ENCODE data around the gene ANKRD33B. TPM values are rescaled to one million over a fixed set of nuclear protein-coding genes. Genes with fewer than 3 reads are reported as not detected.

The ANKRD33B gene
- total RNA-seq, 1 experiment from 2014 or later, result 6.9 TPM

GRCh38 chr5:10628601-10629000, 64.7 kb downstream of the ANKRD33B start:
- no peaks in the 10 kb centered on the region for H4K20me1 ChIP-seq (ENCODE audit: control insufficient read depth, insufficient read depth, insufficient read length)
- no peak overlapping the region for H3K27ac ChIP-seq (ENCODE audit: insufficient read length, low read depth, low read length)
- H3K36me3 Mint-ChIP-seq (ENCODE audit: insufficient read depth in 1 of 3, low read depth in 3 of 3), result peaks cover 0 to 1% (median 0%) of the 10 kb centered on the region in 3 experiments; a peak in 1 of 7 replicates
- no peak overlapping the region for H2BK20ac ChIP-seq (ENCODE audit: low read depth, low read length, poor library complexity, severe bottlenecking)
- no peaks in the 10 kb centered on the region for H3K79me2 ChIP-seq (ENCODE audit: insufficient read depth, low read length)
- H2BK120ac ChIP-seq (ENCODE audit: low read depth, low read length, poor library complexity, severe bottlenecking), result no peak overlapping the region
- no peak overlapping the region for H3K18ac ChIP-seq (ENCODE audit: insufficient read length, low read depth, low read length)
- H3K27me3 ChIP-seq (ENCODE audit: insufficient read depth, low read length), result no peaks in the 10 kb centered on the region
- no peak overlapping the region for H2BK5ac ChIP-seq (ENCODE audit: insufficient read length, low read length)
- TF ChIP-seq CTCF (conservative IDR thresholded peaks at IDR 0.05), result no peak
- H4K5ac ChIP-seq (ENCODE audit: insufficient read length, low read depth, low read length), result no peak overlapping the region
- H3K27me3 Mint-ChIP-seq (ENCODE audit: low read depth), result peaks cover 2% of the 10 kb centered on the region
- no peak overlapping the region for H3K4me3 Mint-ChIP-seq
- no peak overlapping the region for H2AFZ ChIP-seq (ENCODE audit: low read length)
- H3K4ac ChIP-seq (ENCODE audit: low read depth, low read length), result no peak overlapping the region
- H3K23ac ChIP-seq (ENCODE audit: insufficient read length, low read depth, low read length), result no peak overlapping the region
- 0 out of 2 replicates have a peak, but pooled peaks cover 2% of the 10 kb centered on the region for H3K4me1 ChIP-seq (ENCODE audit: insufficient read depth, low read length)
- no peak overlapping the region for H3K4me2 ChIP-seq (ENCODE audit: insufficient read depth, insufficient read length, low read length)
- no peaks in the 10 kb centered on the region for H3K9me3 ChIP-seq (ENCODE audit: control insufficient read depth, low read depth, low read length)
- no peak for DNase-seq
- no peaks in the 10 kb centered on the region for H3K9me3 Mint-ChIP-seq
- no peak overlapping the region for H3K56ac ChIP-seq (ENCODE audit: insufficient read length, low read depth, low read length)
- H3K23me2 ChIP-seq (ENCODE audit: insufficient read length, low read depth, low read length, poor library complexity, severe bottlenecking), result peaks cover 3% of the 10 kb centered on the region
- no peak overlapping the region for H3T11ph ChIP-seq (ENCODE audit: low read length)
- no peaks in the 10 kb centered on the region for H3K79me1 ChIP-seq (ENCODE audit: insufficient read depth, low read depth, low read length, poor library complexity, severe bottlenecking)
- H3K9ac ChIP-seq (ENCODE audit: extremely low read depth, insufficient read length, low read length), result no peak overlapping the region
- no CpG with 5 or more reads among the region's 7 CpGs for WGBS (ENCODE audit: extremely low coverage, insufficient read length, low lambda C conversion rate)
- peak overlapping the region; percentile 5 for H4K91ac ChIP-seq (ENCODE audit: insufficient read length, low read depth, low read length)
- no peak overlapping the region for H4K8ac ChIP-seq (replicated peaks; ENCODE audit: insufficient read length, low read depth, low read length)
- no peak overlapping the region for H2BK15ac ChIP-seq (ENCODE audit: low read depth, low read length)
- no peak overlapping the region for H3K27ac Mint-ChIP-seq
- H3K14ac ChIP-seq (ENCODE audit: insufficient read depth, low read length), result no peak overlapping the region; the same call in 1 of the 2 replicates
- peaks cover 31% of the 10 kb centered on the region in 2 experiments for H3K4me1 Mint-ChIP-seq
- no peak overlapping the region for H2AK5ac ChIP-seq (ENCODE audit: insufficient read length, low read length)
- peak overlapping the region; percentile 27 for H2BK12ac ChIP-seq (ENCODE audit: insufficient read length, low read depth, low read length)
